ENCODE measurements around the gene RHEB.

The RHEB gene

DNA sequence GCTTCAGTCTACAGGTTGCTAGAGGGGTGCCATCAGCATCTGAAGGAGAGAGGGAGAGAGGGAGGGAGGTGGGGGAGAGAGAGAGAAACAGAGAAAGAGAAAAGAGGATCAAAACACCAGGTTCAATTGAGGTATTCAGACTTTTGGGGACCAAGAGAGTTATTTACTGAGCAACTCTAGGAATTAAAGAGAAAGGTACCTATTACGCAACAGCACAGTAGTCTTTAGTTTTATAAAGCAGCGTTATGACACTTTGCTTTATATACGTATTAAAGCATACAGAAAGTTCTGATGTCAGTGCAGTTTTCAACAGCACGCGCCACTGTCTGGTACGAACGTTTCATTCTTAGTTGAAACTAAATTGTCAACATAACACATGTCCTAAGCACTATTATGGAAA is 41.8 kb downstream of the RHEB start:
- no peak for DNase-seq (ENCODE audit: low read depth in 3 of 3, low spot score in 1 of 3)

- no peak for DNase-seq (ENCODE audit: low read depth in 3 of 3, low spot score in 1 of 3)
Observed at GRCh38 chr7:151472644-151473380, 46.9 kb downstream of the RHEB start.

- DNase-seq (ENCODE audit: low read depth in 3 of 3, low spot score in 1 of 3) = no peak
Observed at GRCh38 chr7:151470711-151471110, 49.0 kb downstream of the RHEB start.

GRCh38 chr7:151469281-151469680 is 50.4 kb downstream of the RHEB start:
- no peak for DNase-seq (ENCODE audit: low read depth in 3 of 3, low spot score in 1 of 3)

GRCh38 chr7:151468217-151469018 is 51.3 kb downstream of the RHEB start:
- DNase-seq (ENCODE audit: low read depth in 3 of 3, low spot score in 1 of 3) = no peak

- no peak for DNase-seq (ENCODE audit: low read depth in 3 of 3, low spot score in 1 of 3)
Observed at GRCh38 chr7:151465169-151465568, 54.5 kb downstream of the RHEB start.

DNA sequence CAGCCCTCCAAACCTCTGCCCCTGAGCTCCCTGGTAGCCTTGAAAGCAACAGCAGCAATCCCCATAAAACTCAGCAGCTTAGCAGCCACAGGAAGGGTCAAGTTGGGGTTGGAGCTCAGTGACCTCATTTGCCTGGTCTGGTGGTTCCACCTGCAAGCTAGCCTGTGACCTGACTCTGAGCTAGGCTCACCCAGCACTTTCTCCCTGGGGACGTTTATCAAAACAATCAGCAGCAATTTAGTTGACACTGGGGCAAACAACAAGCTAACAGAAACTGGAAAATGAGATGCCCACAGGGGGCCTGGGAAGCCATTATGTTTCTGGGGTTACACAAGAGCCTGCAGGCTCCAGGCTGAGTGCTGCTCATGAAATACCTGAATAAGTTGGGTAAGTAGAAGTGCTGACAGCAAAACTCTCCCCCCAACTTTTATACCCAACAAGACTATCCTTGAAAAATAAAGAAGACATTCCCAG is 57.4 kb downstream of the RHEB start:
- no peak for DNase-seq (ENCODE audit: low read depth in 3 of 3, low spot score in 1 of 3)

DNA sequence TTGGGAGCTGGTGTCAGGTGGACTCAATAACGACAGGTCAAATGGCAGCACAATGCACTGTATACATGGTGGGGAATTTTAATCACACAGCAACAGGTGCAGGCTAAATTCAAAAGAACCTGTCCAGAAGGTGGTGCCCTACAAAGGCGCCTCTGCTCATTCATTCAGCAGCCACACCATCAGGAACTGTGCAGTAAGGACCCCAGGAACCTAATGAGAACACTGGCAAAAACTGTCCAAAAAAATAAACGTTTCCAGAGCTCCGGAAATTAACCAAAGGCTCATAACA is 57.8 kb downstream of the RHEB start:
- no peak for DNase-seq (ENCODE audit: low read depth in 3 of 3, low spot score in 1 of 3)

DNA sequence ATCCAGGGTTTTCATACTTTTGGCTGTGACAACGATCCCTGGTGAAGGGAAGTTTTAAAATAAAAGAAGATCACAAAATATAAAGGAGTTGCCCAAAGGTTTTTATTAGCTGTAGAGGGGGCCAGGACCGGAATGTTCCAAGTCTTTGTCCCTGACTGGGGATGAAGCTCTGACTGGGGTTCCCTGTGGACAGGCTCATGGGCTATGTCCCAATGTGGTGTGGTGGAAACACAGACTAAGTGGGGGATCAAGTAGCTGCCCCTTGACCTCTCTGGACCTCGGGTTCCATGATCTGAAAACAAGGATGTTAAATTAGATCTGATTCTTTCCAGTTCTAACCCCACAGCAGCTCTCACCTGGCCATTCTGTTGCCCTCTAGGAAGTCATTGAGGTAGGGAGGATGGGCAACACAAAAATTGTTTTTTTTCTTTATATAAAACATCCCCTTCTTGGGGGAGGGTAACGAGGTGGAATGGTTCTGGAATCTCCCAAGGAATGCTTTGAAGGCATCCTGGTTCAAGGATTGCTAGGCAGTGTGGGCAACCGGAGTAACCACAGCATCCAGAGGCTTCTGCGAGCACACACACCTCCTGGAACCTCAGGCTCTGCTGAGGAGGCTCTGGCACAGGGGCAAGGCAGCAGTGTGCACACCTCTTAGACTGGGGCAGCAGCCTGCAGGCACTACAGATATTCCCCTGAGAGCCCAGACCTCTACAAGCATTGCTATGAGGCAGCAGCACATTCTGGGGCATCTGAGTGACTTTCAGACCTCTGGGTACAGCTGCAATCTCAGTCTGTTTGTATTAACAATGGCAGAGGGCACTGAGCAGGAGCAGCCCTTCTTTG is 58.4 kb downstream of the RHEB start:
- no peak for DNase-seq (ENCODE audit: low read depth in 3 of 3, low spot score in 1 of 3)

- DNase-seq (ENCODE audit: low read depth in 3 of 3, low spot score in 1 of 3) = no peak
Observed at GRCh38 chr7:151460474-151460855, 59.2 kb downstream of the RHEB start.

- no peak for DNase-seq (ENCODE audit: low read depth in 3 of 3, low spot score in 1 of 3)
Observed at GRCh38 chr7:151459726-151460473, 59.8 kb downstream of the RHEB start.

GRCh38 chr7:151457534-151457933 is 62.2 kb downstream of the RHEB start:
- no peak for DNase-seq (ENCODE audit: low read depth in 3 of 3, low spot score in 1 of 3)

DNA sequence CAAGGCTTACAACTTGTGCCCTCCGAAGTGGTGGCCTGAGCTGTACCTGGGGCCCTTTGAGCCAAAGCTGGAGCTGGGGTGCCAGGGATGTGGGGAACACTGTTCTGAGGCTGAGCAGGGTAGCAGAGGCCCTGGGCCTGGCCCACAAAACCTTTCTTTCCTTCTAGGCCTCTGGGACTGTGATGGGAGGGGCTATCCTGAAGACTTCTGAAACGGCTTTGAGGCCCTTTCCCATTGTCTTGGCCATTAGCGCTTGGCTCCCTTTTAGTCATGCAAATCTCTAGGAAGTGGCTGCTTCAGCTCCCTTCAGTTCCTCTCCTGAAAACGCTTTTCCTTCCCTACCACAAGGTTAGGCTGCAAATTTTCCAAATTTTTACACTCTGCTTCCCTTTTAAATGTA is 62.9 kb downstream of the RHEB start:
- DNase-seq (ENCODE audit: low read depth in 3 of 3, low spot score in 1 of 3) = no peak

DNA sequence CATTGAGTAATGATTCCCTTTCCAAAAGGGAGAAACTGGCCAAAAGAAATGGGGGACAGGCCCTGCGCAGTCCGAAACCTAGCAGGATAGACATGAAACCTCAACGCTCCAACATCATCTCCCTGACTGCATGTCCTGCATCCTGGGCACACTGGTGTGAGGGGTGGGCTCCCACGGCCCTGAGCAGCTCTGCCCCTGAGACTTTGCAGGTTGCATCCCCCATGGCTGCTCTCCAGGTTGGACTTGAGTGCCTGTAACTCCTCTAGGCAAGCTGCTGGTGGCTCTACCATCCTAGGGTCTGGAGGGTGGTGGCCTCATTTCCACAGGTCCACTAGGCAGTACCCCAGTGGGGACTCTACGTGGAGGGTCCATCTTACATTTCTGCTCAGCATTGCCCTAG is 63.4 kb downstream of the RHEB start:
- DNase-seq (ENCODE audit: low read depth in 3 of 3, low spot score in 1 of 3) = no peak

GRCh38 chr7:151455690-151456089 is 64.0 kb downstream of the RHEB start:
- no peak for DNase-seq (ENCODE audit: low read depth in 3 of 3, low spot score in 1 of 3)

GRCh38 chr7:151454932-151455530 is 64.7 kb downstream of the RHEB start:
- DNase-seq (ENCODE audit: low read depth in 3 of 3, low spot score in 1 of 3) = no peak

- no peak for DNase-seq (ENCODE audit: low read depth in 3 of 3, low spot score in 1 of 3)
Observed at GRCh38 chr7:151454305-151454704, 65.4 kb downstream of the RHEB start.

DNA sequence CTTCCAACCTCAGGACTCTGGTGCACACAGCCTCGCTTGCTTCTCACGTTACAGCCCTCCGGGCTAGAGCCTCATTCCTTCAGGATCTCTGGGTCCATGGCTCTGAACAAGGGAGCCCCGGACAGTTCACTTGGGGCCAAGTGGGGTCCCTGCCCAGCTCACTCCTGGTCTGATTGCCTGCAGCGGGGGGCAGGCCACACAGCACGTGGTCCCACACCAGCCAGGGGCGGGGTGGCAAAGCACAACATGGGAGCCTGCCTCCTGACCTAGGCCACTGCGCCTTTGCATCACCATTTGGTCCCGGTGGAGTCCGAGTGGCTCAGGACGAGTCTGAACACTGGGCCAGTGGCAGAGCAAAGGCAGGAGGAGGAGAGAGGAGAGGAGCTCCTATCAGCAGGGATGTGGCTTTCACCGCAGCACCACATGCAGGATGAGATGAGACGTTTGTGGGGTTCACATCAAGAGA is 66.3 kb downstream of the RHEB start:
- DNase-seq (ENCODE audit: low read depth in 3 of 3, low spot score in 1 of 3) = no peak

- DNase-seq (ENCODE audit: low read depth in 3 of 3, low spot score in 1 of 3) = no peak
Observed at GRCh38 chr7:151452680-151453325, 66.9 kb downstream of the RHEB start.
